Stimulated activated CD8-positive, alpha-beta memory T cell treated with anti-CD3 and anti-CD28 coated beads, Interleukin-4, amount 100 ng/mL, for 1 hour (primary cell): ENCODE results near the gene ZBTB20.

Experiments
- DNase-seq, 2 donors: peaks; one replicate each; pipeline ENCODE4 v3.0.0-alpha.2; 2020; ENCODE audit warnings: low read depth in 2 of 2, low spot score in 1 of 2

Gene ZBTB20

GRCh38 chr3:114874522-114874971 lies 272.5 kb downstream of the ZBTB20 start:
- DNase-seq: no peak

- DNase-seq: no peak
Observed at GRCh38 chr3:114873591-114873990, 273.5 kb downstream of the ZBTB20 start.

- no peak for DNase-seq
Observed at GRCh38 chr3:114872588-114872987, 274.5 kb downstream of the ZBTB20 start.

GRCh38 chr3:114872050-114872449 lies 275.0 kb downstream of the ZBTB20 start:
- DNase-seq: no peak

GRCh38 chr3:114867835-114868503 lies 279.1 kb downstream of the ZBTB20 start:
- no peak for DNase-seq

- DNase-seq: no peak
Observed at GRCh38 chr3:114867359-114867758, 279.7 kb downstream of the ZBTB20 start.

GRCh38 chr3:114866430-114866829 lies 280.7 kb downstream of the ZBTB20 start:
- DNase-seq: no peak

- no peak for DNase-seq
Observed at GRCh38 chr3:114864970-114865369, 282.1 kb downstream of the ZBTB20 start.

- DNase-seq: no peak
Observed at GRCh38 chr3:114863848-114864247, 283.2 kb downstream of the ZBTB20 start.

GRCh38 chr3:114861666-114862065 lies 285.4 kb downstream of the ZBTB20 start:
- DNase-seq: no peak

GRCh38 chr3:114860531-114860930 lies 286.6 kb downstream of the ZBTB20 start:
- no peak for DNase-seq

GRCh38 chr3:114858329-114858728 lies 288.8 kb downstream of the ZBTB20 start:
- DNase-seq: no peak

GRCh38 chr3:114857299-114857701 lies 289.8 kb downstream of the ZBTB20 start:
- DNase-seq: no peak

GRCh38 chr3:114856835-114857234 lies 290.3 kb downstream of the ZBTB20 start:
- no peak for DNase-seq

- DNase-seq: no peak
Observed at GRCh38 chr3:114855839-114856238, 291.2 kb downstream of the ZBTB20 start.

- no peak for DNase-seq
Observed at GRCh38 chr3:114852966-114853365, 294.1 kb downstream of the ZBTB20 start.

GRCh38 chr3:114850898-114851297 lies 296.2 kb downstream of the ZBTB20 start:
- no peak for DNase-seq

GRCh38 chr3:114848643-114849350 lies 298.3 kb downstream of the ZBTB20 start:
- no peak for DNase-seq

- no peak for DNase-seq
Observed at GRCh38 chr3:114848082-114848481, 299.0 kb downstream of the ZBTB20 start.

GRCh38 chr3:114847564-114847963 lies 299.5 kb downstream of the ZBTB20 start:
- DNase-seq: no peak

- DNase-seq: no peak
Observed at GRCh38 chr3:114846779-114847178, 300.3 kb downstream of the ZBTB20 start.

GRCh38 chr3:114846252-114846651 lies 300.8 kb downstream of the ZBTB20 start:
- no peak for DNase-seq

GRCh38 chr3:114841515-114841914 lies 305.6 kb downstream of the ZBTB20 start:
- no peak for DNase-seq
